GM12873 (cell line): ENCODE measurements around the gene MNX1.

Experiments used
- CTCF ChIP-seq: IDR thresholded peaks from 2 replicates; pipeline ENCODE4 v1.5.1; 2012; ENCODE audit warnings: low read depth, mild to moderate bottlenecking, moderate library complexity, low read length, control low read depth; ENCODE audit not compliant: insufficient read depth; ENCODE audit errors: missing control alignments

MNX1 gene

GRCh38 chr7:156966387-156966786 lies 44.1 kb downstream of the MNX1 start:
- no peak for TF ChIP-seq CTCF

GRCh38 chr7:156964971-156965370 lies 45.5 kb downstream of the MNX1 start:
- no peak for TF ChIP-seq CTCF

DNA sequence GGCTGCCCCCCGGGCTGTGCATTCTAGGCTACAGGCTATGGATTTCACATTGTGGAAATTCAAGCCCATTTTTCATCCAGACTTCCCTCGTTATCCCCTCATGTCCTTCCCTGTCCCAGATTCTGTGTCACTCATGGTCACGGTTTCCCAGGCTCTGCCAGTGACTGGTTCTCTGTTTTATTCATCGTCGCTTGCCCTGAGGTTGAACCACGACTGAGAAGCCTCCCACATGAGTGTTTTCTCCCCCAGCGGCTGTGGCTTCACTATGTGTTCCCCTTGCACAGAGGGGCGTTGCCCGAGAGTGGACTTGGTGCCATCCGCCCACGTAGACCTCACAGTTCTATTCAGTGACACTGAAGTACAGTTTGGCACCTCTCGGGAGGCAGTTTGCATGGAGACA lies 47.0 kb downstream of the MNX1 start:
- no peak for TF ChIP-seq CTCF

DNA sequence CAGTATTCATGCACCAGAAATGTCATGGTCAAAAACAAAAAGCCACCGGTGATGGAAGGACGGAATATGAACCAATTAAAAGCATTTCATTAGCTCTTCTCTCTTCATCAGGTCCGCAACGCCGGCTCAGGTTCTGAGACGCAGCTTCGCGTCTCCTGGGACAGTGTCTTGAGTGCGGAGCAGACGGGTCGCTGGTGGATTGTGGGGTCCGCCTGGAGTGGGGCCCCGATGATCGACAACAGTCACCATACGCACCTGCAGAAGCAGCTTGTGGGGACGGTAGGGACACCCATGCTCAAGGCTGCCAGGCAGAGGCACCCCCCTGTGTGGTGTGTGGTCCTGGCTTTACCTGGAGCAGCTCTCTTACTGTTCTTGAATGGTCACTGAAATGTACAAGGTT lies 47.6 kb downstream of the MNX1 start:
- no peak for TF ChIP-seq CTCF

- TF ChIP-seq CTCF = no peak
These were observed 48.3 kb downstream of the MNX1 start for GRCh38 chr7:156962145-156962544.

GRCh38 chr7:156956727-156957126 lies 53.7 kb downstream of the MNX1 start:
- no peak for TF ChIP-seq CTCF

DNA sequence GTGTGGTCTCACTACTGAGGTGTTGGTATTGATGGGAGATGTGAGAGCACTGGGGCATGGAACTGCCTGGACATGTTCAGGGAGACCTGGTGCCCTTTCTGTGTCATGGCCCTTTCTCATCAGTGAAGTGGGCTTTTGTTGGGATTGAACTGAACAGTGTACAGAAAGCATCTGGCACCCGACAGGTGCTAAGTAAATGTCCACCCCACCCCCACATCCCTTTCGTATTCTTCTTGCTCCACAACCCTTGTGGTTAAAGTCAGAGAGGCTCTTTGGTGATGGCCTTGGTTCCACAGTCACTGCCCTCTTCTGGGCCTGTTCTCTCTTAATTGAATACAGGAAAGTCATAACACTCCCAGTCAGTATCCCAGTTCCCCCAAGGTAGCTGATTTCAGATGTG lies 55.5 kb downstream of the MNX1 start:
- TF ChIP-seq CTCF = no peak
